Stomach (tissue), 4 donors: ENCODE data around the gene CCDC186.

Experiments
- CTCF ChIP-seq, 7 experiments: fragments of 450-650 bp in 4 of 7; fragments of 200-600 bp in 3 of 7; sonication (generic) in 3 of 7; IDR thresholded peaks; one replicate each; pipeline ENCODE4 v1.5.1; 2016 to 2019; ENCODE audit warnings: antibody characterized with exemption in 7 of 7, control low read depth in 2 of 7, mild to moderate bottlenecking in 1 of 7
- POLR2A ChIP-seq, 4 donors: fragments of 450-650 bp; IDR thresholded peaks; one replicate each; pipeline ENCODE4 v1.6.1; 2016; ENCODE audit warnings: antibody characterized with exemption in 4 of 4, control low read depth in 2 of 4, mild to moderate bottlenecking in 1 of 4, moderate library complexity in 1 of 4
- POLR2AphosphoS5 ChIP-seq, 3 donors: sonication (generic); formaldehyde crosslinking; IDR thresholded peaks; one replicate each; pipeline ENCODE4 v1.6.1; 2016; ENCODE audit warnings: antibody characterized with exemption in 3 of 3

DNA sequence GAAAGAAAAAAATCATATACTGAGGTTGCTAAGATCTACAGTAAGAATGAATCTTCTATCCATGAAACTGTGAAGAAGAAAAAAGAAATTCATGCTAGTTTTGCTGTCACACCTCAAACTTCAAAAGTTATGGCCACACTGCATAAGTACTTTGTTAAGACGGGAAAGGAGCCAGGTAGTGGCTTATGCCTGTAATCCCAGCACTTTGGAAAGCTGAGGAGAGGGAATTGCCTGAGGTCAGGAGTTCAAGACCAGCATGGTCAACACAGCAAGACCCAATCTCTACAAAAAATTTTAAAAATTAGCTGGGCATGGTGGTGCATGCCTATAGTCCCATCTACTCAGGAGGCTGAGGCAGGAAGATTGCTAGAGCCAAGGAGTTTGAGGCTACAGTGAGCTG lies 22.1 kb downstream of the CCDC186 start:
- TF ChIP-seq CTCF (IDR thresholded peaks at IDR 0.05): no peak
- no peak for TF ChIP-seq POLR2A (IDR thresholded peaks at IDR 0.05)
- TF ChIP-seq POLR2AphosphoS5 (IDR thresholded peaks at IDR 0.05): no peak
